ENCODE data around the gene SCFD2.

GRCh38 chr4:52846502-52846901 is 519.4 kb downstream of the SCFD2 start:
- no peak for TF ChIP-seq CTCF (IDR thresholded peaks at IDR 0.05)
- TF ChIP-seq POLR2A (IDR thresholded peaks at IDR 0.05) = no peak
- no peak for TF ChIP-seq POLR2AphosphoS5 (IDR thresholded peaks at IDR 0.05)
- TF ChIP-seq EP300 (IDR thresholded peaks at IDR 0.05; ENCODE audit: low read depth) = no peak
